K562 (cell line): Measurements from ENCODE around the gene TARBP1. TPM values are rescaled to one million over a fixed set of nuclear protein-coding genes. Genes with fewer than 3 reads are reported as not detected.

Source experiments
- ATAC-seq: fragments of 200-7000 bp; cut with Tn5 transposase; 3 replicates; pipeline ENCODE4 v1.9.1; 2020; ENCODE audit warnings: moderate library complexity
- BruUV-seq: library from RNA; stranded (reverse); fragments of 400-500 nt; replicated peaks from 2 replicates; lab custom pipeline; 2021; lab: Mats Ljungman, UMichigan
- CTCF ChIA-PET: fragments of 300-600 bp; formaldehyde crosslinking; extraction: SDS; loops from one replicate; lab custom pipeline; 2021; ENCODE audit warnings: low intra/inter-chr PET ratio; lab: Yijun Ruan, JAX
- POLR2A ChIA-PET: fragments of 300-600, 350-650 bp; sonication (Branson Sonifier 250); formaldehyde crosslinking; extraction: SDS; loops from one replicate; lab custom pipeline; 2021; ENCODE audit warnings: antibody characterized with exemption, inconsistent platforms; lab: Yijun Ruan, JAX
- DNase-seq, 4 experiments: peaks; one replicate each; pipeline versions ENCODE4 v3.0.0 to v3.0.0-alpha.2; 2011 to 2018; ENCODE audit warnings: low spot score in 3 of 4, mixed read lengths in 3 of 4; ENCODE audit errors: extremely low read depth in 1 of 4
- FAIRE-seq: peaks from 2 replicates; lab custom pipeline; 2011; peaks lifted over from hg19 to GRCh38; lab: Jason Lieb, UNC
- H2AFZ ChIP-seq: 2 replicates; pipeline ENCODE4 v1.6.0; 2011; ENCODE audit warnings: low read depth, low read length, control low read depth, inconsistent platforms
- H3K27ac ChIP-seq: fragments of 200-600 bp; 3 replicates; pipeline ENCODE4 v1.8.0; 2011; ENCODE audit warnings: low read depth, mild to moderate bottlenecking, control low read depth, inconsistent platforms, low read length, moderate library complexity, mixed read lengths; ENCODE audit errors: extremely low read depth
- H3K27me3 ChIP-seq, 2 experiments: fragments of 300-600 bp in 1 of 2; 2 replicates in 1 of 2; 3 replicates in 1 of 2; pipeline versions ENCODE4 v1.6.0 to v1.8.0; 2011; ENCODE audit warnings: inconsistent platforms in 2 of 2, low read length in 2 of 2, mild to moderate bottlenecking in 1 of 2, mixed read lengths in 1 of 2, moderate library complexity in 1 of 2; ENCODE audit not compliant: control insufficient read depth in 2 of 2, insufficient read depth in 2 of 2
- H3K36me3 ChIP-seq: fragments of 300-600 bp; 3 replicates; pipeline ENCODE4 v1.8.0; 2011; ENCODE audit warnings: mild to moderate bottlenecking, low read length, inconsistent platforms; ENCODE audit not compliant: control insufficient read depth, insufficient read depth
- H3K4me1 ChIP-seq, 2 experiments: fragments of 200-600 bp in 1 of 2; replicated peaks in 1 of 2; 2 replicates in 1 of 2; 3 replicates in 1 of 2; pipeline versions ENCODE4 v1.5.1 to v1.8.0; 2011; ENCODE audit warnings: inconsistent platforms in 2 of 2, low read length in 2 of 2, mild to moderate bottlenecking in 1 of 2, mixed read lengths in 1 of 2, moderate library complexity in 1 of 2; ENCODE audit not compliant: control insufficient read depth in 2 of 2, insufficient read depth in 2 of 2
- H3K4me2 ChIP-seq: 2 replicates; pipeline ENCODE4 v1.6.1; 2011; ENCODE audit warnings: low read length, control low read depth, inconsistent platforms, mixed read lengths; ENCODE audit not compliant: insufficient read depth
- H3K4me3 ChIP-seq: fragments of 200-600 bp; sonication (generic), shearing (Covaris generic); 2 replicates; pipeline ENCODE4 v1.5.1; 2016; ENCODE audit warnings: control low read depth, inconsistent platforms
- H3K79me2 ChIP-seq: fragments of 200-600 bp; 3 replicates; pipeline ENCODE4 v1.8.0; 2011; ENCODE audit warnings: low read length, inconsistent platforms; ENCODE audit not compliant: control insufficient read depth, insufficient read depth
- H3K9ac ChIP-seq, 2 experiments: 2 replicates each; pipeline versions ENCODE4 v1.6.0 to v1.6.1; 2011; ENCODE audit warnings: low read depth in 2 of 2, low read length in 2 of 2, control low read depth in 1 of 2, inconsistent platforms in 1 of 2, mild to moderate bottlenecking in 1 of 2, mixed read lengths in 1 of 2; ENCODE audit not compliant: insufficient read depth in 1 of 2
- H3K9me1 ChIP-seq: one replicate; pipeline ENCODE4 v1.6.0; 2011; ENCODE audit warnings: inconsistent platforms, mild to moderate bottlenecking, low read length, moderate library complexity; ENCODE audit not compliant: control insufficient read depth, insufficient read depth
- H3K9me3 ChIP-seq: replicated peaks from 2 replicates; pipeline ENCODE4 v1.5.1; 2011; ENCODE audit warnings: low read depth, low read length, inconsistent platforms; ENCODE audit not compliant: control insufficient read depth, insufficient read depth
- H4K20me1 ChIP-seq: replicated peaks from 2 replicates; pipeline ENCODE4 v1.6.1; 2011; ENCODE audit warnings: low read length, inconsistent platforms, mixed read lengths; ENCODE audit not compliant: control insufficient read depth, insufficient read depth
- ATF3 ChIP-seq, 2 experiments: fragments of 450-650 bp in 1 of 2; sonication (generic) in 1 of 2; formaldehyde crosslinking in 1 of 2; IDR thresholded peaks in 1 of 2; conservative IDR thresholded peaks in 1 of 2; 2 replicates each; pipeline versions ENCODE4 v1.6.1 to v1.8.1; 2016 to 2023; ENCODE audit warnings: mild to moderate bottlenecking in 2 of 2, moderate library complexity in 2 of 2, inconsistent platforms in 1 of 2, missing genetic modification reagents in 1 of 2
- ATF4 ChIP-seq: fragments of 450-650 bp; formaldehyde crosslinking; IDR thresholded peaks from 2 replicates; pipeline ENCODE4 v1.4.0; 2022; ENCODE audit warnings: mild to moderate bottlenecking, moderate library complexity
- CEBPG ChIP-seq, 3 experiments: fragments of 200-800 bp in 1 of 3; sonication (Bioruptor generic) in 1 of 3; sonication (generic) in 1 of 3; formaldehyde crosslinking in 1 of 3; IDR thresholded peaks in 2 of 3; conservative IDR thresholded peaks in 1 of 3; 2 replicates each; pipeline versions ENCODE4 v1.6.1 to v1.8.0; 2016 to 2022; ENCODE audit warnings: missing compliant biosample characterization in 2 of 3, missing genetic modification characterization in 2 of 3, mild to moderate bottlenecking in 1 of 3, missing genetic modification reagents in 1 of 3
- CXXC5 ChIP-seq: fragments of 250-450 bp; sonication (Bioruptor Pico); IDR thresholded peaks from 2 replicates; pipeline ENCODE4 v1.8.0; 2022; ENCODE audit warnings: inconsistent platforms, mild to moderate bottlenecking, moderate library complexity
- EP300 ChIP-seq: IDR thresholded peaks from 2 replicates; pipeline ENCODE4 v1.6.1; 2012; ENCODE audit warnings: low read length, improper control_type of control experiment
- EP400 ChIP-seq: fragments of 450-650 bp; IDR thresholded peaks from 2 replicates; pipeline ENCODE4 v1.6.1; 2017; ENCODE audit warnings: antibody characterized with exemption, mild to moderate bottlenecking, moderate library complexity
- MAZ ChIP-seq, 2 experiments: fragments of 450-650 bp in 1 of 2; sonication (generic) in 1 of 2; formaldehyde crosslinking; IDR thresholded peaks in 1 of 2; conservative IDR thresholded peaks in 1 of 2; 2 replicates each; pipeline versions ENCODE4 v1.4.0 to v1.5.0; 2020; ENCODE audit warnings: mild to moderate bottlenecking in 1 of 2, missing genetic modification reagents in 1 of 2
- PHTF2 ChIP-seq: fragments of 250-450 bp; sonication (Bioruptor Pico); IDR thresholded peaks from 2 replicates; pipeline ENCODE4 v1.5.0; 2021; ENCODE audit warnings: mild to moderate bottlenecking
- POLR3A ChIP-seq: IDR thresholded peaks from 2 replicates; pipeline ENCODE4 v1.6.1; 2011; ENCODE audit warnings: borderline replicate concordance, mild to moderate bottlenecking, moderate library complexity; ENCODE audit not compliant: insufficient read length, insufficient read depth; ENCODE audit errors: extremely low read depth
- SNIP1 ChIP-seq: fragments of 450-650 bp; IDR thresholded peaks from 2 replicates; pipeline ENCODE4 v1.7.1; 2017; ENCODE audit warnings: low read depth, mild to moderate bottlenecking
- TRIM24 ChIP-seq, 2 experiments: fragments of 450-650 bp; IDR thresholded peaks; 2 replicates each; pipeline ENCODE4 v1.6.1; 2016
- ZNF668 ChIP-seq: fragments of 250-450 bp; sonication (Bioruptor Pico); IDR thresholded peaks from 2 replicates; pipeline ENCODE4 v1.8.0; 2022; ENCODE audit warnings: mild to moderate bottlenecking, inconsistent platforms
- ZNF699 ChIP-seq: fragments of 250-450 bp; sonication (Bioruptor Pico); IDR thresholded peaks from 2 replicates; pipeline ENCODE4 v1.8.0; 2021; ENCODE audit warnings: mild to moderate bottlenecking, moderate library complexity; ENCODE audit not compliant: insufficient replicate concordance
- ZNF717 ChIP-seq: fragments of 250-450 bp; sonication (Bioruptor Pico); IDR thresholded peaks from 2 replicates; pipeline ENCODE4 v1.5.0; 2021
- WGBS: fragments of 100-300 bp; shearing (Covaris generic); methylation state at CpG from one replicate; pipeline ENCODE4 v1.1.6; 2016; ENCODE audit warnings: low coverage, mixed read lengths; ENCODE audit not compliant: insufficient coverage; ENCODE audit errors: missing lambda C conversion rate; 5-methylcytosine and 5-hydroxymethylcytosine counted together
- in situ Hi-C: fragments of 300-500 bp; cut with MboI; formaldehyde crosslinking; loops from 4 replicates; pipeline ENCODE4 v1.15.0; 2018; ENCODE audit warnings: inconsistent platforms, mixed read lengths
- intact Hi-C: fragments of 100-400 bp; cut with micrococcal nuclease; formaldehyde crosslinking; loops from 2 replicates; pipeline ENCODE4 v1.14.2; 2022
- polyA plus RNA-seq, 8 experiments: library from polyadenylated mRNA; depleted of rRNA in 4 of 8; stranded (reverse) in 5 of 8; unstranded in 3 of 8; fragments of >200 nt; fragmentation: Nextera tagmentation in 2 of 8; fragmentation: Illumina TruSeq in 1 of 8; extraction: Ambion mirVana in 2 of 8; extraction: Trizol in 1 of 8; gene quantifications; 2 replicates each; pipeline versions ENCODE4 v1.2.1 to v1.2.3, GENCODE V29; 2011 to 2014; ENCODE audit warnings: inconsistent platforms in 1 of 8, missing spikeins in 1 of 8
- total RNA-seq, 7 experiments: library from RNA; depleted of rRNA in 6 of 7; stranded (reverse); fragments of >200 nt in 6 of 7; fragmentation: Illumina TruSeq in 2 of 7; extraction: Trizol in 2 of 7; gene quantifications; 2 replicates each; pipeline versions ENCODE4 v1.2.1 to v1.2.3, GENCODE V29; 2011 to 2021; ENCODE audit warnings: low replicate concordance in 1 of 7
- TF ChIP-seq, protein P1 (sequence below): sonication (generic); formaldehyde crosslinking; IDR thresholded peaks from 2 replicates; pipeline ENCODE4 v1.8.1; 2023; ENCODE audit warnings: mild to moderate bottlenecking, missing genetic modification reagents

Gene TARBP1
- total and polyA plus RNA-seq, 9 of the 15 experiments (the other 6 are each of a cell fraction or from before 2014, with no cell fraction given): 8.8 to 48.0 (median 22.9) TPM

DNA sequence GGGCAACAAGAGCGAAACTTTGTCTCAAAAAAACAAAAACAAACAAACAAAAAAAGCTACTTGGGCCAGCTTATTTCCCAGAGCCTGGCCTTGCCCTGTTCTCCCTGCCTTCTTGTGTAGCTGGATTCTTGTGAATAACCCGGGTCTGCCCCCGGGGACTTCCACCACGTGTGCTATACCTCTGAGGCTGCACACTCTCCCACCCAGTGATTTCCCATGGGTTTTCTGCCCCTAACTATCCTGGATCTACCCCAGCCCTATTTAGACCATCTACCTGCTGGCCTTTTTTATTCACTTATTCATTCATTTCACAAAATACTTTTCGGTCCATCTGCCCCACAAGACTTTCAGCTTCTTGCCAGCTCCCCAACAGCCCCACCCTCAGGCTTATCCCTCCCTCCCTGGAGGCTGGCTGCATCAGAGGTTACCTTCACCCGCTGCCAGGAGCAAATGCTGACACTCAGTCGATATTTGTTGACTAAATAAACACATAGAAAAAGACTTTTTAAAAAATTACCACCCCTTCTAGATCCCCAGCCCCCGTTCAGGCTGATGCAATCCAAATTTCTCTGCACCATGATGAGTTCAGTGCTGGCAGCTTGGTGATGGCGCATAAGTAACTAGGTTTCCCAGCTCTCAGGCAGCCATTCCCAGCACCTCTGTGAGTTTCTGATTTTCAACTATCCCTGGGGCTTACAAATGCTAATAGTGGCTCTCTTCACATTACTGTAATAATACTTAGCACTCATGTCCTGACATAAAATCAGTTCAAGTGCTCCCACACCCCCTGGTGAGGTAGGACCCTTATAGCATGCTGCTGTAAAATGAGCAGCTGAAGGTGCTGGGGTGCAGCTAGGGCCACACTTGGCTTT lies 30.7 kb upstream of the TARBP1 start:
- Histone ChIP-seq H3K4me1 (peaks cover 5 to 20% of the 10 kb centered on the region in 2 experiments; a peak in 4 of 5 replicates), H3K27ac (no peak overlapping the region), H2AFZ (peak overlapping the region; percentile 38; the same call in 1 of the 2 replicates), H3K9me3 (no peaks in the 10 kb centered on the region), H3K9ac (peak overlapping the region in 1 of 2 experiments; percentile 46; a peak in 1 of 4 replicates), H3K4me2 (no peak overlapping the region), H3K9me1 (no peaks in the 10 kb centered on the region), H4K20me1 (no peaks in the 10 kb centered on the region), H3K27me3 (no peaks in the 10 kb centered on the region), H3K4me3 (no peak overlapping the region), H3K79me2 (no peaks in the 10 kb centered on the region), H3K36me3 (no peaks in the 10 kb centered on the region)
- in situ Hi-C loops (no loop called here), intact Hi-C loops (no loop called here)
- CTCF ChIA-PET: interaction anchor here (0.6 to 1.0 kb wide), 2 partner anchors 11 to 146 kb away, joined by 4 to 5 read pairs; no protein-coding TSS in a partner anchor
- BruUV-seq: no TSS peak
- 40% methylated on average over 9 of the region's 9 CpGs for WGBS
- POLR2A ChIA-PET: interaction anchor here (0.9 to 1.2 kb wide), 3 partner anchors 9 to 94 kb away, joined by 3 to 6 read pairs (median 3); no protein-coding TSS in a partner anchor
- ATAC-seq (peak; percentile 47), FAIRE-seq (no peak), DNase-seq (no peak)
- TF ChIP-seq, protein P1, sequence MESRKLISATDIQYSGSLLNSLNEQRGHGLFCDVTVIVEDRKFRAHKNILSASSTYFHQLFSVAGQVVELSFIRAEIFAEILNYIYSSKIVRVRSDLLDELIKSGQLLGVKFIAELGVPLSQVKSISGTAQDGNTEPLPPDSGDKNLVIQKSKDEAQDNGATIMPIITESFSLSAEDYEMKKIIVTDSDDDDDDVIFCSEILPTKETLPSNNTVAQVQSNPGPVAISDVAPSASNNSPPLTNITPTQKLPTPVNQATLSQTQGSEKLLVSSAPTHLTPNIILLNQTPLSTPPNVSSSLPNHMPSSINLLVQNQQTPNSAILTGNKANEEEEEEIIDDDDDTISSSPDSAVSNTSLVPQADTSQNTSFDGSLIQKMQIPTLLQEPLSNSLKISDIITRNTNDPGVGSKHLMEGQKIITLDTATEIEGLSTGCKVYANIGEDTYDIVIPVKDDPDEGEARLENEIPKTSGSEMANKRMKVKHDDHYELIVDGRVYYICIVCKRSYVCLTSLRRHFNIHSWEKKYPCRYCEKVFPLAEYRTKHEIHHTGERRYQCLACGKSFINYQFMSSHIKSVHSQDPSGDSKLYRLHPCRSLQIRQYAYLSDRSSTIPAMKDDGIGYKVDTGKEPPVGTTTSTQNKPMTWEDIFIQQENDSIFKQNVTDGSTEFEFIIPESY (CRISPR knock-in tag): peak; percentile 50; the same call in 1 of the 2 replicates
- TF ChIP-seq POLR3A: no peak
- TF ChIP-seq CXXC5 (CRISPR knock-in tag): peak; percentile 35
- peak; percentile 22; the same call in 1 of the 2 replicates for TF ChIP-seq EP300
- TF ChIP-seq ATF4 (CRISPR knock-in tag): peak; percentile 71
- 0 out of 2 replicates have a peak, but pooled peaks have one; percentile 40 for TF ChIP-seq PHTF2 (CRISPR knock-in tag)
- TF ChIP-seq EP400: peak; percentile 36; the same call in 1 of the 2 replicates
- TF ChIP-seq ZNF699: no peak
- peak; percentile 80 for TF ChIP-seq CEBPG (CRISPR knock-in tag; IDR thresholded peaks at IDR 0.05)
- TF ChIP-seq CEBPG (tag; conservative IDR thresholded peaks at IDR 0.05 in 1 of 2, IDR thresholded peaks at IDR 0.05 in 1 of 2): peak in 1 of 2 experiments; percentile 84; a peak in 2 of 4 replicates
- peak; percentile 39; the same call in 1 of the 2 replicates for TF ChIP-seq ZNF668 (CRISPR knock-in tag)
- no peak for TF ChIP-seq SNIP1
- TF ChIP-seq TRIM24 (IDR thresholded peaks at IDR 0.05): 0 out of 4 replicates have a peak, but pooled peaks of 1 of the 2 experiments have one; percentile 24
- 0 out of 4 replicates have a peak, but pooled peaks of 1 of the 2 experiments have one; percentile 19 for TF ChIP-seq MAZ (CRISPR knock-in tag; conservative IDR thresholded peaks at IDR 0.05 in 1 of 2, IDR thresholded peaks at IDR 0.05 in 1 of 2)
- peak; percentile 76 for TF ChIP-seq ATF3 (IDR thresholded peaks at IDR 0.05)
- no peak for TF ChIP-seq ATF3 (CRISPR knock-in tag; conservative IDR thresholded peaks at IDR 0.05)
- TF ChIP-seq ZNF717 (CRISPR knock-in tag): no peak
